Breast epithelium (tissue), 3 donors: Measurements from ENCODE around the gene HIP1R.

Experiments used
- CTCF ChIP-seq, 3 donors: fragments of 450-650 bp; IDR thresholded peaks; one replicate each; pipeline ENCODE4 v1.5.1; 2016 to 2017; ENCODE audit warnings: antibody characterized with exemption in 3 of 3, mild to moderate bottlenecking in 3 of 3, moderate library complexity in 3 of 3
- POLR2A ChIP-seq: fragments of 450-650 bp; IDR thresholded peaks from one replicate; pipeline ENCODE4 v1.6.1; 2016; ENCODE audit warnings: antibody characterized with exemption, mild to moderate bottlenecking, moderate library complexity

GRCh38 chr12:122886851-122887818 is 51.9 kb downstream of the HIP1R start:
- no peak for TF ChIP-seq CTCF (IDR thresholded peaks at IDR 0.05)
- TF ChIP-seq POLR2A, result no peak
